Breast epithelium (tissue), 4 donors: Measurements from ENCODE around the gene GPR180. TPM values are rescaled to one million over a fixed set of nuclear protein-coding genes. Genes with fewer than 3 reads are reported as not detected.
A peak's percentile ranks its signal among the peaks of the same experiment; 100 is the strongest.

Experiments
- DNase-seq, 2 donors: peaks; one replicate each; pipeline ENCODE4 v3.0.0-alpha.2; 2019; ENCODE audit warnings: low spot score in 2 of 2
- H3K27ac ChIP-seq, 2 donors: fragments of 200-600 bp; sonication (generic) in 1 of 2; one replicate each; pipeline ENCODE4 v1.5.1; 2016 to 2019; ENCODE audit warnings: mild to moderate bottlenecking in 1 of 2
- H3K27me3 ChIP-seq, 2 donors: fragments of 200-600 bp; sonication (generic) in 1 of 2; one replicate each; pipeline versions ENCODE4 v1.5.1 to v1.6.0; 2017 to 2019; ENCODE audit warnings: control low read depth in 1 of 2, mild to moderate bottlenecking in 1 of 2
- H3K36me3 ChIP-seq: fragments of 200-600 bp; one replicate; pipeline ENCODE4 v1.5.1; 2019
- H3K4me1 ChIP-seq, 2 donors: fragments of 200-600 bp; sonication (generic); one replicate each; pipeline ENCODE4 v1.5.1; 2016 to 2019; ENCODE audit warnings: control low read depth in 1 of 2
- H3K4me3 ChIP-seq, 3 donors: fragments of 200-600 bp; sonication (generic); 1 replicate in 2 of 3; 2 replicates in 1 of 3; pipeline ENCODE4 v1.5.1; 2016 to 2019; ENCODE audit warnings: mild to moderate bottlenecking in 3 of 3, moderate library complexity in 2 of 3
- H3K9me3 ChIP-seq, 2 donors: fragments of 200-600 bp; sonication (generic) in 1 of 2; one replicate each; pipeline ENCODE4 v1.5.1; 2016 to 2019; ENCODE audit warnings: control low read depth in 1 of 2
- CTCF ChIP-seq, 3 donors: fragments of 450-650 bp; IDR thresholded peaks; one replicate each; pipeline ENCODE4 v1.5.1; 2016 to 2017; ENCODE audit warnings: antibody characterized with exemption in 3 of 3, mild to moderate bottlenecking in 3 of 3, moderate library complexity in 3 of 3
- POLR2A ChIP-seq: fragments of 450-650 bp; IDR thresholded peaks from one replicate; pipeline ENCODE4 v1.6.1; 2016; ENCODE audit warnings: antibody characterized with exemption, mild to moderate bottlenecking, moderate library complexity
- POLR2AphosphoS5 ChIP-seq, 3 donors: sonication (generic); formaldehyde crosslinking; IDR thresholded peaks; one replicate each; pipeline ENCODE4 v1.6.1; 2017; ENCODE audit warnings: antibody characterized with exemption in 3 of 3
- intact Hi-C: fragments of 100-400 bp; cut with DNase I; formaldehyde crosslinking; loops from one replicate; pipeline ENCODE4 v1.15.1; 2023; ENCODE audit warnings: low total_unique reads
- total RNA-seq, 3 donors: library from RNA; depleted of rRNA; stranded (reverse); fragments of >200 nt; gene quantifications; one replicate each; pipeline ENCODE4 v1.1.0, GENCODE V29; 2016

The GPR180 gene
- total RNA-seq, 3 donors from 2014 or later: 6.2 to 8.9 (median 7.9) TPM

DNA sequence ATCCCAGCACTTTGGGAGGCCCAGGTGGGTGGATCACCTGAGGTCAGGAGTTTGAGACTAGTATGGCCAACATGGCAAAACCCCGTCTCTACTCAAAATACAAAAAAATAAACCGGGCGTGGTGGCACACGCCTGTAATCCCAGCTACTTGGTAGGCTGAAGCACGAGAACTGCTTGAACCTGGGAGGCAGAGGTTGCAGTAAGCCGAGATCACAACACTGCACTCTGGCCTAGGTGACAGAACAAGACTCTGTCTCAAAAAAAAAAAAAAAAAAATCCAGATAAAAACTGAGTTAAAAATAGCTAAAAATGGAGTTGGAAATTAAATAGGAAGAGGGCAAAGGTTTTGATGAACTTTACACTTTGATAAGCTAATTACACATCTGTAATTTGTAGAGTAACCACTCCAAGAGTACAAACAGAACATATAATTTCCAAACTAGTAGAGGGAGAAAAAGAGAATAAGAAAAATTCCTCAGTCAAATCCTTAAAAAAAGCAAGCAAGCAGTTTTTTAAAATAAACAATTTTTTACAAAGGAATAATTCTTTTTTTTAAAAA lies 16.0 kb upstream of the GPR180 start:
- DNase-seq: no peak
- H3K27me3 ChIP-seq: no peaks in the 10 kb centered on the region
- TF ChIP-seq POLR2AphosphoS5 (IDR thresholded peaks at IDR 0.05) (no peak), POLR2A (no peak), CTCF (IDR thresholded peaks at IDR 0.05) (no peak)

DNA sequence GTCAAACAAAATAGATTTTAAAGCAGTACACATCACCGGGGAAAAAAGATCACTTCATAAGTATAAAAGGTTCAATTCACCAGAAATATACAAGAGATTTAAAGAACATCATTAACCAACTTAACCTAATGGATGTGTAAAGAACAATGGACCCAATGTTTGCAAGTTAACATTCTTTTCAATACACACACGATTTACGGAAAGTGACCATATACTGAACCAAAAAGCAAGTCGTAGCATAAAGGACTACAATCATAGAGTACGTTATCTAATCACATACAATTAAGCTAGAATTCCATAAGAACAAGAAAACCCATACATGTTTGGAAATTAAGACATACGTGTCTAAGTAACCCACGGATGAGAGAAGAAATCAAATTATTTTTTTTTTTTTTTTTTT lies 15.3 kb upstream of the GPR180 start:
- no peak for DNase-seq
- Histone ChIP-seq H3K4me3 (no peak overlapping the region), H3K9me3 (no peaks in the 10 kb centered on the region), H3K27ac (no peak overlapping the region), H3K36me3 (no peaks in the 10 kb centered on the region), H3K4me1 (no peaks in the 10 kb centered on the region), H3K27me3 (no peaks in the 10 kb centered on the region)
- intact Hi-C loops: no loop called here
- TF ChIP-seq POLR2A: no peak
- TF ChIP-seq POLR2AphosphoS5 (IDR thresholded peaks at IDR 0.05): no peak
- TF ChIP-seq CTCF (IDR thresholded peaks at IDR 0.05): no peak

More for the DNA sequence above, 16.0 kb upstream of the GPR180 start:
- no peaks in the 10 kb centered on the region for H3K4me1 ChIP-seq
- no peak overlapping the region for H3K4me3 ChIP-seq
- no peak overlapping the region for H3K27ac ChIP-seq
- no peaks in the 10 kb centered on the region for H3K9me3 ChIP-seq
- intact Hi-C loops: no loop called here
- H3K36me3 ChIP-seq: no peaks in the 10 kb centered on the region

GRCh38 chr13:94588541-94588940 lies 13.1 kb upstream of the GPR180 start:
- Histone ChIP-seq H3K27me3 (no peaks in the 10 kb centered on the region), H3K4me3 (no peak overlapping the region), H3K27ac (no peak overlapping the region), H3K4me1 (no peaks in the 10 kb centered on the region), H3K9me3 (no peaks in the 10 kb centered on the region), H3K36me3 (no peaks in the 10 kb centered on the region)
- intact Hi-C loops: no loop called here
- no peak for TF ChIP-seq POLR2AphosphoS5 (IDR thresholded peaks at IDR 0.05)
- TF ChIP-seq POLR2A: no peak
- no peak for TF ChIP-seq CTCF (IDR thresholded peaks at IDR 0.05)
- no peak for DNase-seq

GRCh38 chr13:94590744-94591143 lies 10.9 kb upstream of the GPR180 start:
- no peak overlapping the region for H3K4me3 ChIP-seq
- no peak overlapping the region for H3K27ac ChIP-seq
- no peaks in the 10 kb centered on the region for H3K9me3 ChIP-seq
- no peaks in the 10 kb centered on the region for H3K27me3 ChIP-seq
- no peak for DNase-seq
- H3K4me1 ChIP-seq: peaks cover 4 to 13% of the 10 kb centered on the region in 2 donors
- intact Hi-C loops: no loop called here
- H3K36me3 ChIP-seq: no peaks in the 10 kb centered on the region
- TF ChIP-seq POLR2AphosphoS5 (IDR thresholded peaks at IDR 0.05) (no peak), CTCF (IDR thresholded peaks at IDR 0.05) (no peak), POLR2A (no peak)

- Histone ChIP-seq H3K4me3 (peak overlapping the region; percentile 77 to 95 (median 93)), H3K36me3 (no peaks in the 10 kb centered on the region), H3K4me1 (peaks cover 4 to 13% of the 10 kb centered on the region in 2 donors), H3K27ac (peak overlapping the region; percentile 76 to 85), H3K27me3 (no peaks in the 10 kb centered on the region), H3K9me3 (no peaks in the 10 kb centered on the region)
- no peak for TF ChIP-seq POLR2A
- TF ChIP-seq POLR2AphosphoS5 (IDR thresholded peaks at IDR 0.05): no peak
- TF ChIP-seq CTCF (IDR thresholded peaks at IDR 0.05): no peak
- no peak for DNase-seq
- intact Hi-C loops: no loop called here
Measured at GRCh38 chr13:94595001-94595949, 6.4 kb upstream of the GPR180 start.
